Measurements from ENCODE around the gene ACVR1C.

ACVR1C gene

DNA sequence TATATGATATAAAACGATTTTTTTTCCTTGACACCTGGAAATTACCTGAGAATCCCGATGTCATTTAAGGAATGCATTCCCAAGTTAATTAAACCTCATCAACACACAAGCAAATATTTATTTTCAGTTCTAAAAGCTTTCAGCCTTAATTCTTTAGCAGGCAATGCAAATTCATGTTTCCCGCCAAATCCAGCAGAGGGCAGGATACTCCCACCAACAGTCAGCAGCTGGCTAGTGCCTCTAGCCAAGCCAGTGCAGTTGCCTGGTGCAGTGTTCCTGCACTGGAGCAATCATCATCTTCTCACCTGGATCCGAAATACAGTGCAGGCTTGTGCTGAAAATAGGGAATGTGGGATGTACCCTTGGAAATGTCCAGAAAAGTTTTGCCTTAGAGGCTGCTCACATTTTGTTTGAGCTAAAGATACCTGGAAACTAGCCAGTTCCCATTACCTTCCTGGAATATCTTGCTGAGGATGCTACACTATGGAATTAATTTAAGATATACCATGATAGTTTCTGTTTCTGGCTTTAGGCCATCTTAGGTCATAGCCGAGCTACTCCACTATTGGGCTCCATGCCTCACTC lies 136.4 kb downstream of the ACVR1C start:
- DNase-seq = peak; percentile 44

DNA sequence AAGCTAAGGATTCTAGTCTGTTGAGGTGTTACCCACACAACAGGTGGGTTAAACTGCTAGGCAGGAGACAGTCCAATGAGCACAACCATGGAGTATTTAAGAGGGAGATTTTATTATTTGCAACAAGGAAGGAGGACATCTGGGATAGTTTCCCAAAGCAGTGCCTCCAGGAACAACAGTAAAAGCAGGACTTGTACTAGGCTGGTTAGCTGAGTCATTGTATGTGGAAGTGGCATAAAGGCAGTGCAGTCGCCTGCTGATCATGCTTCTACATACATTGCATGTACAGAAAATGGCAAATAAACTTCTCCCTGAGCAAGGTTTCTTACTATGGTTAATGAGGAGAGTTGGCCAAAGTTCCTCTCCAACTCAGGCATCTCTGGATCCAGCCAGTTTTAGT lies 138.7 kb downstream of the ACVR1C start:
- no peak for DNase-seq

DNA sequence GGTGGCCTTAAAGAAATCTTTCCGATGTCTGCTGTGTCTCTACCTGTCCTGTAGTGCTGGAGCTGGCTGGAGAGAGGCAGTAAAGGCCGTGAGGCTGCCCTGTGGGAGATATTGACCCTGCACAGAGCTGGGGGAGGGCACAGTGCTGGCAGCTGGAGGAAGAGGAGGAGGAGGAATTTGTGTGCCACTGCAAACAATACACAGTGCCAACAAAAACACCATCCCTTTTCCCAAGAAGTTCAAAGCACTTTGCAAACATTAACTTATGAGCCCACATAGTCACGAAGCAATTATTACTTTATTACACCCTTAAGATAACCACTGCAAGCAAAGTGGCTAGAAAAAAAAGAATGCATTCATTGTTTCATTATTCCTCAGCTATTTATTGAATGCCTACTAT lies 139.8 kb downstream of the ACVR1C start:
- DNase-seq = no peak

DNA sequence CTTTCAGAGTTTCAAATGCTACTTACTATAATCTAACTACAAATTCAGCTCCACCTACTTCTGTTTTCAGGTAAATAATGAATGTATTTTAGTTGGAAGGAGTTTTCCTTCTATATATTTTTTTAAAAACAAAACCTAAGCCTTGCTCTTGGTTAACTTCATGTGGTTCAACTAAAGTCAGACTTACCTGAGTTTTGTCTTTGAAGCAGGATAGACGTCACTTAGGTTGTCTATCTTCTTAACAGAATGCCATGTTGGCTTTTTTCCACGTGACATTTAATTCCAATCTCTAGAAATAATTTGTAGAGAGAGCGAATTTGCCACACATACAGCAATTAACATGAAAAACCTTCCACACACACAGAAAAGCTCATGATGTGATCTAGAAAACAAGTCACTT lies 140.9 kb downstream of the ACVR1C start:
- no peak for DNase-seq

DNA sequence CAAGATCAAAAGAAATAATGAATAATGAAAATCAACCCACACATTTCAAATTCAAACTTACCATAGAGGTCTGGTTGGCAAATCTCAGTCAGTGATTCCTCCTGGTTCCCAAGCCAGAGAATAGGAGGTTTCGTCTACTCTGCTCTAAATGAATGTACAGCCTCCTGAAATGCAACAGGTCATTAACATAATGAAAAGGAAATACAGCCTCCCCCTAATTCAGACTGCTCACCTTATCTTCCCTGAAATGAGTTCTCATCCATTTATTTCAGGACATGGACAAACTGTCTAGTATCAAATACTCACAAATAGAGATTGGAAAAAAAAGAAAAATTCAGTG lies 141.4 kb downstream of the ACVR1C start:
- DNase-seq = no peak

DNA sequence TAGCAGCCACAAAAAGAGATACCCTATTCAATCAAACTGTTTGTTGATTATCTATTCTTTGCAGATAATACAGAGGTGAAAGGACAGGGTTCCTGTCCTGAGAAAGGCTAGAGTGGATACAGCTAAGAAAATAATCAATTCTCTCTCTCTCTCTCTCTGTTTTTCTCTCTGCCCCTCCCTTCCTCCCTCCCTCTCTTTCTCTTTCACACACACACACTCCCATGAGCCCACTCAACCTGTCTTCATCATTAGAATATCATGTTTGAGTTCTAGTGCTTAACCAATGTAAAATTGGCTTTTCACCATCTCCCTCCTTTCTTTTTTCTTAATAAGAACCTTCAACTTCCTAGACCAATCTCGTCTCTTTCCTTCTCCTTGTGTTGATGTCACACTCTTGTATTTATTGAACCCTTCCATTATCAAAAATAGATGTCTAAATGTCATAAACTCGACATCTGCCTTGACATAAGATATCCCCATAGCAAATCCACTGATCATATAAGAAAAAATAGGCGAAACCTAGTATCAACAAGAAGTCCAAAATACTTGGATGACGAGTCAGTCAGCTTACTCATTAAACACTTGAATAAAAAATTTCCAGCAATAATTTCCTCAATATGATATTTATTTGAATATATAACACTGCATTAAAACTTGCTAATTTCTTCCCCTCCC lies 141.9 kb downstream of the ACVR1C start:
- no peak for DNase-seq

DNA sequence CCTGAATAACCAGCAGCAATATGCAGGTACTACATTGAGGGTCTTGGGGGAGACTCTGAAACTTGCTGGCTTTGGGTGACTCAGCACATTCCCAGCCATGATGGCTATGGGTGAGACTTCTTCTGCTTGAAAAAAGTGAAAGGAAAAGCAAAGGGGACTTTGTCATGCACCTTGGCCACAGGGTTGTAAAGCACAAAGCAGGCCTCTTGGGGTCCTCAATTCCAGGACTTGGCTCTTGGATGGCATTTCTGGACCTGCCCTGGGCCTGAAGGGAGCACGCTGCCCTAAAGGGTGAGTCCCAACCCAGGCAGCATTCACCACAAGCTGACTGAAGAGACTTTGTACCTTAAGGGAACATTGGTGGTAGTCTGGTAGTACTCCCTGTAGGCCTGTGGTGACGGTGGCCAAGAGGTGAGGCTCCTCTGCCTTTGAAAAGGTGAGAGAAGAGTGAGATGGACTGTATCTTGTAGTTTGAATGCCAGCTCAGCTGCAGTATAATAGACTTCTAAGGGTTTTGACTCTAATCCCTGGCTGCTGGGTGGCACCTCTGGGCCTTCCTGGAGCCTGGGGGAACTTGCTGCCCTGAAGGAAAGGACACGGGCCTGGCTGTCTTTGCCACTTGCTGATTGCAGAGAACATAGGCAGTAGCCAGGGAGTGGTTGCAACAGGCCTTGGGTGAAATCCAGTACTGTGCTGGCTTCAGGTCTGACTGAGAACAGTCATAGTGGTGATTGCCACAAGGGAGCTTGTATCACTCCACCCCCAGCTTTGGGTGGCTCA lies 148.3 kb downstream of the ACVR1C start:
- no peak for DNase-seq

DNA sequence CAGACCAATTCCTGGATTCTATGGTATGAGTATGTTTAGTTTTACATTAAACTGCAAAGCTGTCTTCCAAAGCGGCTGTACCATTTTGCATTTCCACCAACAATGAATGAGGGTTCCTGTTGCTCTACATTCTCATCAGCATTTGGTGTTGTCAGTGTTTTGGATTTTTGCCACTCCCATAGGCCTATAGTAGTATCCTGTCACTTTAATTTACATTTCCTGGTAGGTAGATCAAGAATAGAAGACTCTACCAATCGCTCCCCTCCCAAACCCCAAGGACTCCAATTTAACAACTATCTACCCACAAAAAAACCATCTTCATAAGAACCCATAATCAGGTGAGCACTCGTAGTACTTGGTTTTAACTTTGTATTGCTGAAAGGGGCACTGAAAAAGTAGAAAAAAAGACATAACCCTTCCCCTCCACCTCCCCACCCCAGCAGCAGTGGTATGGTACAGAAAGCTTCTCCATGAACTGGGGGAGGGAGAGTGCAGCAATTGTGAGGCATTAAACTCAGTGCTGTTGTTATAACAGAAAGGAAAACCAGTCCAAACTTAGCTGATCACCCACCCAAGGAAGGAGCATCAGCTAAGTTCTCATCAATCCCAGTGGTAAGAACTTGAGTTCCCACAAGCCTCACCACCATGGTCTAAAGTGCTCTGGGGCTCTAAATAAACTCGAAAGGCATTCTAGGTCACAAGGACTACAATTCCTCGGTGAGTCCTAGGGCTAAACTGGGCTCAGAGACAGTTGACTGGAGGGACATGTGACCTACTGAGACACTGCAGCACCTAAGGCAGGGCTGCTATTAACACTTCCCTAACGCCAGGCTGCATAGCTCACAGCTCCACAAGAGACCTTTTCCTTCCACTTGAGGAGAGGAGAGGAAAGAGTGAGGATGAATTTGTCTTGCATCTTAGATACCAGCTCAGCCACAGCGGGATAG lies 149.3 kb downstream of the ACVR1C start:
- DNase-seq = no peak

DNA sequence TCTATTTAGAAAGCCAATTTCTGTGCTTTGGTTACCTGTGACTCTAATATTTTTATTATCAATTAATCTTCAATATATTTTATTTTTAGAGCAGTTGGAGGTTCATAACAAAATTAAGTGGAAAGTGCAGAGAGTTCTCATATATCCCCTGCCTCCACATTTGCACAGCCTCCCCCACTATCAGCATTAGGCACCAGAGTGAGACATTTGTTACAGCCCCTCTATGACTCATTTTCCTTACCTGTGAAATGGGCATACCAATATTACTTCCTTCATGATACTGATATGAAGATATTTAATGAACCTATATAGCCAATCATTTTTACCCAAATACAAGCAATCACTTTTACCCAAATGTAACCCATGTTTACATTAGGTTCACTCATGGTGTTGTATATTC lies 150.7 kb downstream of the ACVR1C start:
- DNase-seq = no peak

DNA sequence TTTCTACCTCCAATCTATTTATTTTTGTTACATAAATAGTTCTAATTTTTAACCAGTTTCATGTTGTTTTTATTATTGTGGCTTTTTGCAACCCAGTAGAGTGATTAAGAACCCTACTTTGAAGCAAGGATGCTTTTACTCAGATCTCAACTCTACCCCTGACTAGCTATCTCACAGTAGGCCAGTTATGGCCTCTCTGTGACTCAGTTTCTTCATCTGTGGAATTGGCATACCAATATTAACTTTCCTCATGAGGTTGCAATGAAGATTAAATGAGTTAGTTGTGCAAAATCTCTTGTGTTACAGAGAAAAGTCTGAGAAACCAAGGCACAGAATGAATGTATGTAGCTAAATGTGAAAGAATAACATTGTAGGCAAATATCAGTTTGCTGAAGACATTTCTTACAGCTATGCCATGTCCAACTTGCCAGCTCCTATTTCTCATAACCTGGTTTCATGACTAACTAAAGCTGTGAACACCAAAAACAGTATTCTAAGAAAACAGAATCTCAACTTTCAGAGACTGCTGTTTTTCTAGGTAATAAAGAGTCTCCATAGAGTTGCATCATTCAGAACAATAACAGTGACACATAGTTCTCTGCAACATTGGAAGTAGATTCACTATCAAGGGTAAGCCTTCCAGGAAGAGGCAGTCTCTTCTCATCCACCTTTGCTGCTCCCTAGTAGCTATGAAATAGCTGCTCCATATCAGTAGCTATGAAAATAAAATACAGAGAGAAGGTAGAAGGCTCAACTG lies 151.5 kb downstream of the ACVR1C start:
- no peak for DNase-seq

All from NCI-H510A treated with DMSO at 0.1 percent for 48 hours (cell line).